Breast epithelium (tissue), 3 donors: Measurements from ENCODE around the gene SIDT2.

Source experiments
- POLR2A ChIP-seq: fragments of 450-650 bp; IDR thresholded peaks from one replicate; pipeline ENCODE4 v1.6.1; 2016; ENCODE audit warnings: antibody characterized with exemption, mild to moderate bottlenecking, moderate library complexity
- POLR2AphosphoS5 ChIP-seq, 3 donors: sonication (generic); formaldehyde crosslinking; IDR thresholded peaks; one replicate each; pipeline ENCODE4 v1.6.1; 2017; ENCODE audit warnings: antibody characterized with exemption in 3 of 3
- TF ChIP-seq, protein P1 (sequence below), 3 donors: fragments of 450-650 bp; IDR thresholded peaks; one replicate each; pipeline ENCODE4 v1.5.1; 2016 to 2017; ENCODE audit warnings: antibody characterized with exemption in 3 of 3, mild to moderate bottlenecking in 3 of 3, moderate library complexity in 3 of 3

- TF ChIP-seq, protein P1, sequence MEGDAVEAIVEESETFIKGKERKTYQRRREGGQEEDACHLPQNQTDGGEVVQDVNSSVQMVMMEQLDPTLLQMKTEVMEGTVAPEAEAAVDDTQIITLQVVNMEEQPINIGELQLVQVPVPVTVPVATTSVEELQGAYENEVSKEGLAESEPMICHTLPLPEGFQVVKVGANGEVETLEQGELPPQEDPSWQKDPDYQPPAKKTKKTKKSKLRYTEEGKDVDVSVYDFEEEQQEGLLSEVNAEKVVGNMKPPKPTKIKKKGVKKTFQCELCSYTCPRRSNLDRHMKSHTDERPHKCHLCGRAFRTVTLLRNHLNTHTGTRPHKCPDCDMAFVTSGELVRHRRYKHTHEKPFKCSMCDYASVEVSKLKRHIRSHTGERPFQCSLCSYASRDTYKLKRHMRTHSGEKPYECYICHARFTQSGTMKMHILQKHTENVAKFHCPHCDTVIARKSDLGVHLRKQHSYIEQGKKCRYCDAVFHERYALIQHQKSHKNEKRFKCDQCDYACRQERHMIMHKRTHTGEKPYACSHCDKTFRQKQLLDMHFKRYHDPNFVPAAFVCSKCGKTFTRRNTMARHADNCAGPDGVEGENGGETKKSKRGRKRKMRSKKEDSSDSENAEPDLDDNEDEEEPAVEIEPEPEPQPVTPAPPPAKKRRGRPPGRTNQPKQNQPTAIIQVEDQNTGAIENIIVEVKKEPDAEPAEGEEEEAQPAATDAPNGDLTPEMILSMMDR (IDR thresholded peaks at IDR 0.05), result no peak
- TF ChIP-seq POLR2AphosphoS5 (IDR thresholded peaks at IDR 0.05) (no peak), POLR2A (no peak)
Measured at GRCh38 chr11:117202386-117203068, 24.0 kb downstream of the SIDT2 start.
